Endothelial cell of umbilical vein (primary cell): ENCODE results near the gene METAP1. TPM values are rescaled to one million over a fixed set of nuclear protein-coding genes. Genes with fewer than 3 reads are reported as not detected.

Experiments used
- BruUV-seq: library from RNA; stranded (reverse); fragments of 400-500 nt; replicated peaks from 2 replicates; lab custom pipeline; 2021; lab: Mats Ljungman, UMichigan
- CTCF ChIA-PET: fragments of 300-600, 350-600 bp; sonication (Branson Sonifier 250); formaldehyde crosslinking; loops from one replicate; lab custom pipeline; 2021; ENCODE audit warnings: antibody characterized with exemption, inconsistent platforms; lab: Charles Lee
- POLR2A ChIA-PET: fragments of 300-600, 350-600 bp; sonication (Branson Sonifier 250); formaldehyde crosslinking; loops from one replicate; lab custom pipeline; 2021; ENCODE audit warnings: antibody characterized with exemption, inconsistent platforms; lab: Charles Lee
- DNase-seq: peaks from one replicate; pipeline ENCODE4 v3.0.0-alpha.2; 2011; ENCODE audit warnings: low read depth, low spot score
- FAIRE-seq: peaks from 2 replicates; lab custom pipeline; 2011; peaks lifted over from hg19 to GRCh38; lab: Jason Lieb, UNC
- H2AFZ ChIP-seq: 2 replicates; pipeline ENCODE4 v1.6.0; 2012; ENCODE audit warnings: low read depth, low read length, control low read depth, inconsistent platforms
- H3K27ac ChIP-seq: 2 replicates; pipeline ENCODE4 v1.5.1; 2011; ENCODE audit warnings: low read depth, mild to moderate bottlenecking, control low read depth, low read length, moderate library complexity; ENCODE audit not compliant: insufficient read depth
- H3K27me3 ChIP-seq, 2 experiments: 2 replicates each; pipeline versions ENCODE4 v1.6.0 to v1.6.1; 2011; ENCODE audit warnings: low read length in 2 of 2, mixed read lengths in 1 of 2; ENCODE audit not compliant: control insufficient read depth in 2 of 2, insufficient read depth in 2 of 2
- H3K36me3 ChIP-seq, 2 experiments: 2 replicates in 1 of 2; 3 replicates in 1 of 2; pipeline ENCODE4 v1.5.1; 2011; ENCODE audit warnings: low read length in 2 of 2, mild to moderate bottlenecking in 1 of 2, moderate library complexity in 1 of 2; ENCODE audit not compliant: control insufficient read depth in 2 of 2, insufficient read depth in 2 of 2; ENCODE audit errors: extremely low read depth in 1 of 2
- H3K4me1 ChIP-seq: 3 replicates; pipeline ENCODE4 v1.5.1; 2011; ENCODE audit warnings: mild to moderate bottlenecking, low read length; ENCODE audit not compliant: control insufficient read depth, insufficient read depth; ENCODE audit errors: extremely low read depth
- H3K4me2 ChIP-seq: 2 replicates; pipeline ENCODE4 v1.6.1; 2011; ENCODE audit warnings: low read length, control low read depth, mixed read lengths; ENCODE audit not compliant: insufficient read depth
- H3K4me3 ChIP-seq, 3 experiments: fragments of 200-600 bp in 1 of 3; sonication (generic), shearing (Covaris generic) in 1 of 3; replicated peaks in 1 of 3; 2 replicates each; pipeline ENCODE4 v1.5.1; 2011 to 2016; ENCODE audit warnings: control low read depth in 3 of 3, low read length in 3 of 3, mild to moderate bottlenecking in 2 of 3, inconsistent platforms in 1 of 3, low read depth in 1 of 3, moderate library complexity in 1 of 3; ENCODE audit not compliant: insufficient read depth in 1 of 3
- H3K79me2 ChIP-seq: 2 replicates; pipeline ENCODE4 v1.6.0; 2012; ENCODE audit warnings: low read length, inconsistent platforms; ENCODE audit not compliant: control insufficient read depth, insufficient read depth
- H3K9ac ChIP-seq: replicated peaks from 2 replicates; pipeline ENCODE3; 2011; ENCODE audit warnings: low read length, control low read depth; ENCODE audit not compliant: insufficient read depth; ENCODE audit errors: extremely low read depth
- H3K9me1 ChIP-seq: replicated peaks from 3 replicates; pipeline ENCODE4 v1.6.0; 2011; ENCODE audit warnings: mild to moderate bottlenecking, low read length; ENCODE audit not compliant: control insufficient read depth, insufficient read depth; ENCODE audit errors: extremely low read depth
- H3K9me3 ChIP-seq: replicated peaks from 2 replicates; pipeline ENCODE4 v1.5.1; 2012; ENCODE audit warnings: low read length, inconsistent platforms; ENCODE audit not compliant: control insufficient read depth, insufficient read depth
- H4K20me1 ChIP-seq: replicated peaks from 2 replicates; pipeline ENCODE3; 2011; ENCODE audit warnings: mild to moderate bottlenecking, low read length; ENCODE audit not compliant: control insufficient read depth, insufficient read depth; ENCODE audit errors: extremely low read depth
- GATA2 ChIP-seq: IDR thresholded peaks from 2 replicates; pipeline ENCODE4 v1.7.0; 2011; ENCODE audit warnings: low read depth, mild to moderate bottlenecking, moderate library complexity, mixed read lengths, low read length; ENCODE audit not compliant: insufficient read length, insufficient read depth
- MYC ChIP-seq: IDR thresholded peaks from one replicate; pipeline ENCODE4 v1.6.1; 2011; ENCODE audit warnings: mild to moderate bottlenecking, low read depth, low read length
- dilution Hi-C: fragments of 300-500 bp; cut with MboI; formaldehyde crosslinking; loops from one replicate; pipeline ENCODE4 v1.15.0; 2019; ENCODE audit warnings: low sequenced_read_pairs; ENCODE audit not compliant: extremely low pct_ligation_motif_present
- intact Hi-C: fragments of 100-400 bp; cut with micrococcal nuclease; formaldehyde crosslinking; loops from one replicate; pipeline ENCODE4 v1.10.0; 2022
- polyA plus RNA-seq, 4 experiments: library from polyadenylated mRNA; depleted of rRNA in 3 of 4; stranded (reverse) in 3 of 4; unstranded in 1 of 4; fragments of >200 nt; gene quantifications; 2 replicates each; pipeline versions ENCODE4 v1.2.1 to v1.2.3, GENCODE V29; 2011 to 2012; ENCODE audit warnings: missing spikeins in 1 of 4
- total RNA-seq: library from RNA; stranded (reverse); gene quantifications from 2 replicates; pipeline ENCODE4 v1.2.3, GENCODE V29; 2021
- TF ChIP-seq, protein P1 (sequence below), 2 donors: IDR thresholded peaks; 1 replicate in 1 of 2; 2 replicates in 1 of 2; pipeline ENCODE4 v1.5.1; 2011; ENCODE audit warnings: low read length in 2 of 2, mild to moderate bottlenecking in 2 of 2, moderate library complexity in 2 of 2, control low read depth in 1 of 2, inconsistent platforms in 1 of 2, low read depth in 1 of 2; ENCODE audit not compliant: insufficient read depth in 1 of 2; ENCODE audit errors: extremely low read depth in 1 of 2

METAP1 gene
- total and polyA plus RNA-seq, 2 donors (not counting 3 experiments of a cell fraction or from before 2014, with no cell fraction given): 26.4 to 39.8 TPM

- Histone ChIP-seq H3K9ac (no peak overlapping the region), H3K27me3 (peaks cover 5 to 7% of the 10 kb centered on the region in 2 experiments), H3K4me2 (no peak overlapping the region), H3K9me3 (no peaks in the 10 kb centered on the region), H3K79me2 (no peaks in the 10 kb centered on the region), H2AFZ (no peak overlapping the region), H3K36me3 (no peaks in the 10 kb centered on the region), H4K20me1 (no peaks in the 10 kb centered on the region), H3K27ac (no peak overlapping the region), H3K9me1 (no peaks in the 10 kb centered on the region), H3K4me3 (no peak overlapping the region), H3K4me1 (no peaks in the 10 kb centered on the region)
- ChIA-PET CTCF (interaction anchor here (0.7 to 1.7 kb wide), 3 partner anchors 10 to 500 kb away, joined by 4 to 6 read pairs (median 5); no protein-coding TSS in a partner anchor), POLR2A (no interaction called here)
- BruUV-seq: no TSS peak
- DNase-seq (no peak), FAIRE-seq (no peak)
- dilution Hi-C loops (no loop called here), intact Hi-C loops (no loop called here)
- TF ChIP-seq MYC (no peak), GATA2 (no peak)
- TF ChIP-seq, protein P1, sequence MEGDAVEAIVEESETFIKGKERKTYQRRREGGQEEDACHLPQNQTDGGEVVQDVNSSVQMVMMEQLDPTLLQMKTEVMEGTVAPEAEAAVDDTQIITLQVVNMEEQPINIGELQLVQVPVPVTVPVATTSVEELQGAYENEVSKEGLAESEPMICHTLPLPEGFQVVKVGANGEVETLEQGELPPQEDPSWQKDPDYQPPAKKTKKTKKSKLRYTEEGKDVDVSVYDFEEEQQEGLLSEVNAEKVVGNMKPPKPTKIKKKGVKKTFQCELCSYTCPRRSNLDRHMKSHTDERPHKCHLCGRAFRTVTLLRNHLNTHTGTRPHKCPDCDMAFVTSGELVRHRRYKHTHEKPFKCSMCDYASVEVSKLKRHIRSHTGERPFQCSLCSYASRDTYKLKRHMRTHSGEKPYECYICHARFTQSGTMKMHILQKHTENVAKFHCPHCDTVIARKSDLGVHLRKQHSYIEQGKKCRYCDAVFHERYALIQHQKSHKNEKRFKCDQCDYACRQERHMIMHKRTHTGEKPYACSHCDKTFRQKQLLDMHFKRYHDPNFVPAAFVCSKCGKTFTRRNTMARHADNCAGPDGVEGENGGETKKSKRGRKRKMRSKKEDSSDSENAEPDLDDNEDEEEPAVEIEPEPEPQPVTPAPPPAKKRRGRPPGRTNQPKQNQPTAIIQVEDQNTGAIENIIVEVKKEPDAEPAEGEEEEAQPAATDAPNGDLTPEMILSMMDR (IDR thresholded peaks at IDR 0.05; ENCODE audit: extremely low read depth in 1 of 2, insufficient read depth in 1 of 2, low read depth in 1 of 2, low read length in 2 of 2): no peak
Observed at GRCh38 chr4:98967786-98968329, 27.7 kb upstream of the METAP1 start.
